ENCODE results near the gene LAMB4. TPM values are rescaled to one million over a fixed set of nuclear protein-coding genes. Genes with fewer than 3 reads are reported as not detected.

The LAMB4 gene
- total RNA-seq, 2 donors from 2014 or later: 0.42 TPM; not detected in 1

DNA sequence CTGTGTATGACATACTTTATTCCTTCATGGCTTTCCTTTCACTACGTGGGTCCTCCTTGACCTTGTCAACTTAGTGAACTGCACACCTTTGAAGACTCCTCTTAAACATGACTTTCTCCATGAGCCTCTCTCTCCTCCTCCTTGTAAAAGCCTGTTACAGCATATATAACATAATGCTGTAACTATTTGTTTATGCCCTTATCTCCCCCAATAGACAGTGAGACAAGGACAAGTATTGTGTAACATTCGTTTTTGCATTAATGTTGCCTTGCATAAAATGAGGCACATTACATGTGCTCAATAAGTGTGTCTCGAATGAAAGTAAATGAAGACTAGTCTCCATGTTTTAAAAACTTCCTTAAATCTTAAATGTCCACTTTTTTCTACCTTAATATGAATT, 122.9 kb downstream of the LAMB4 start:
- ATAC-seq: no peak
- no peak for DNase-seq
- intact Hi-C loops (cut with DNase I, micrococcal nuclease): no loop called here

DNA sequence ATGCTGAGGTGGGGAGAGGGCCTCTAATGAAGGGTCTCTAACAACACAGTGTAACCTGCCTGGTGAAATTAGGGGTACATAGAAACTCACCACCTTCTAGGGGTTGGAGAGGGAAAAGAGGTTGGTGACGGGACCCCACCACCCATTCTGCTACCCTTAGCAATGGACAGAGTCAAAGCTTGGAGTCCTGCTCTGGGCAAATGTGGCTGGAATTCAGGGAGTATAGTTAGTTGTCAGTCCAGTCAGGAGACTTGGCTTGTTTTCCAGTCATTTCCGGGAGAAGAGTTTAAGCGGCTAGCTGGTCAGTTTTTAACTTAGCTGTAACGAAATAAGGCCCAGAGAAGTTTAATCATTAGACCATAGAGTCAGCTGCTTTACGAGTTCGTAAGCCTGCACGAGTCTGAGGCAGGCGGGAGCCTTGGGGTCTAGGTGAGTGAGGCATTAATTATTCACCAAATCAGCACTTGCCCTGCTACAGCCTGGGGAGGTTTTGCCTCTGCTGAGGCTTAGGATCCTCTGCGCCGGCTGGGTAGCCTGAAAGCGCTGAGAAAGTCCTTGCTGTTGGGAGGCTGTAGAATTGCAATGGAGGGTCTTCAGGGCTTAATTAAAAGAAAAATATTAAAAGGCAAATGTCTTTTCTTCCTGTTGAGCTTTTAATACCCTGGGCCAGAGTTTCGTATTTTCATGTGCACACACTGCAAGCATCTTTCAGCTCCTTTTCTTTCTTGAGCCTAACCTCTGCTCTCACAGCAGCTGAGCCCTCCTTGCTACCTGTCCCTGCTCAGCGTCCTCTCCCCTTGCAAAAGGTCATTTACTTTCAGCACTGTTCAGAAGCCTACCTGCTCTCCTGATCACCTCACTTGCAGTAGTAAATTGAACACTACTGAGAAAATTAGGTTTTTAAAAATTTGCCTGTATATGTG, 125.7 kb downstream of the LAMB4 start:
- peak; percentile 25 for ATAC-seq
- peak in 1 of 2 donors; percentile 28 for DNase-seq
- intact Hi-C loops (cut with DNase I, micrococcal nuclease): loop anchor here in 1 of 2 donors (5.0 kb wide), 1 partner anchor 67 kb away; no protein-coding TSS in a partner anchor

DNA sequence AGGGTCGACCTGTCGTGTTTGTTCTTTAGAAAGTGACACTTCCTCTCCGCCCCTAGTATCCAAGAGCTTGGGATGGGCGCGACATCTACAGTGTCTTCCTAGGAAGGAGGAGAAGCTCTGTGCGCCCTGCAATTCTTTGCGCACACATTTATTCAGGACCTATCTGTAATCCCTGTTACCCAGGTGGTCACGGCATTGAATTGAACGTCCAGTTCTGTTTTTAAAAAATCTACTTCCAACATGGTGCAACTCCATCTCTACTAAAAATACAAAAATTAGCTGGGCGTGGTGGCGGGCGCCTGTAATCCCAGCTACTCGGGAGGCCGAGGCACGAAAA, 126.6 kb downstream of the LAMB4 start:
- DNase-seq (no peak), ATAC-seq (no peak)
- intact Hi-C loops (cut with DNase I, micrococcal nuclease): loop anchor here in 1 of 2 donors (5.0 kb wide), 1 partner anchor 66 kb away; no protein-coding TSS in a partner anchor

DNA sequence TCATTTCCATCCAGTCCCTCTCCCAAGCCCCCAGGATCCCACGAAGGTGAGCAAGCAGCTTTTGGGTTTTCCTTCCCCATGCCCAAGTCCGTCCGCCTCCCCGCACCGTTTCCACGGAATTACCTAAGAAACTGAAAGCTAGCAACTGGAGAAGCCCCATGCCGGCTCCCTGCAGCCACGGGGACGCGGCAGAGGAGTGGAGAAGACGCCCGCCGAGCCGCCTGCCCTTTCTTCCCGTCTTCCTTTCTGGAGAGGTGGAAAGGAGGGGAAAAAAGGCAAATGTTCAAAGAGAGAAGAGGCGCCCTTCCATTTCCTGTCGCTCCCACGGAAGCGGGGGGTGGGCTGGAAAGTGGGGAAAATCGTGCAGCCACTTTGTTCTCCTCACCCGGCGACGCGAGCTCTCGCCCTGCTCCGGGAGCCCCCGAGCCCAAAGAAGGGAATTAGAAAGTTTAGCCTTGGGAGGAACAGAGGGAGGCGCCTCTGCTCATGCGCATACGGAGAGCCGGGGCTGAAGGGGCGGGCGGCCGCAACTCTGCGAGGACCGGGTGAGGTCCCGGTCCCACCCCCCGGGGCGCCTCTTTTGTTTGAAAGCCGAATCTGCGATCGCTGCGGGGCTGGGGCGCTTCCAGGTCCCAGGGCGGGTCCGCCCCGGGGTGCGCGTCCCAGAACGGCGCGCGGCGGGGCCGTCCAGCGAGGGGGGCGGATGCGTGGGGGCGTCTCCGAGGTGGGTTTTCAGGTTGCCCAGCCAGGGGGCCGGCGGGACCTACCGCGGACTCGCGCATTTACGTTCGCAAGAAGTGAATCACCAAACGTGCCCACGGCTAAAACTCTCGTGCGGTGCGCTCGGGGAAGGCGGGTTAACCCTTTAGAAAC, 127.2 kb downstream of the LAMB4 start, which contains the start of gene LAMB1:
Gene LAMB1 (minus strand): TSS at position 436 of the 873 bp plus-strand sequence. CDS start 276 bp downstream, at position 160.
- DNase-seq: peak; percentile 85
- ATAC-seq: peak; percentile 67
- intact Hi-C loops (cut with DNase I, micrococcal nuclease): loop anchor here in 1 of 2 donors (5.0 kb wide), 1 partner anchor 66 kb away; no protein-coding TSS in a partner anchor

DNA sequence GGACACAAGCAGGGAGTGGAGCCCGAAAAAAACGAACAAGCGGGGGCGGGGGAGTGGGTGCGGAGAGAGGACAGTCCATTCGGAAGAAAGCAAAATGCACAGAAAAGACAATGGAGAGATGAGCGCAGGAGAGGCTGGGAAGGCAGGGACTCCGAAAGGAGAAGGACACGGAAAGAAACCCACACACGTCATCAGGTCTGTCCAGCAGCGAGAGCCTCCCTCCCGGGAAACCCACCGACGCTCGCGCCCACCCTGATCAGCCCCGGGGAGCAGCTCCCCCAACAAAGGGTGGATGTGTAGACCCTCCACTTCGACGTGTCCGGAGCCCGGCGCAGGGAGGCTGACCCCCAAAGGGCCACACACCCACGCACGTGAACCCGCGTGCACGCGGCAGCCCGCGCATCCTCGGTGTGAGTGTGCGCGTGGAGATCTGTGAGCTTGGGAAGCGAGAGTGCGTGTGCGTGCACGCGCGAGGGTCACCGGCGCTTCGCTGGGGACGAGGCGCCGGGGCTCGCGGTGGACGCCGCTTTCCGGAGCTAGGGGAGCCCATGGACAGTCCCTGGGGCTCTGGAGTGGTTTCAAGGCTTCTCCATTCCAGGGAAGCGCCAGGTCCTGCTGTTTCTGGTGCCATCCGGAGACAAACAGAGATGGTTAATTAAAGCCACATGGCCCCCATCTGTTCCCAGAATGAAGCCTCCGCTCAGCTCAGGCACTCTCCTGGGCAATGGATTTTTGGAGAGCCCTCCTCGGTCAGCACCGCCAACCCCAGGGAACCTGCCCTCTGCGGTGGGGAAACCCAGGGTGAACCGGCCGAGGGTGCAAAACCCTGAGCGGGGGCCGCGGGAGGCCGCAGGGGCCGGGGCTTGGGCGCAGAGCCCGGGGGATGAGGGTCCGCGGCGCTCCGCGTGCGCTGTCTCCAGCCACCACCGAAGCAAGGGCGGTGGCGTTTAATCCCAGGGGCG, 128.1 kb downstream of the LAMB4 start:
- intact Hi-C loops (cut with DNase I, micrococcal nuclease): loop anchor here in 1 of 2 donors (5.0 kb wide), 1 partner anchor 65 kb away; no protein-coding TSS in a partner anchor
- ATAC-seq: peak; percentile 29
- DNase-seq: peak in 1 of 2 donors; percentile 40

DNA sequence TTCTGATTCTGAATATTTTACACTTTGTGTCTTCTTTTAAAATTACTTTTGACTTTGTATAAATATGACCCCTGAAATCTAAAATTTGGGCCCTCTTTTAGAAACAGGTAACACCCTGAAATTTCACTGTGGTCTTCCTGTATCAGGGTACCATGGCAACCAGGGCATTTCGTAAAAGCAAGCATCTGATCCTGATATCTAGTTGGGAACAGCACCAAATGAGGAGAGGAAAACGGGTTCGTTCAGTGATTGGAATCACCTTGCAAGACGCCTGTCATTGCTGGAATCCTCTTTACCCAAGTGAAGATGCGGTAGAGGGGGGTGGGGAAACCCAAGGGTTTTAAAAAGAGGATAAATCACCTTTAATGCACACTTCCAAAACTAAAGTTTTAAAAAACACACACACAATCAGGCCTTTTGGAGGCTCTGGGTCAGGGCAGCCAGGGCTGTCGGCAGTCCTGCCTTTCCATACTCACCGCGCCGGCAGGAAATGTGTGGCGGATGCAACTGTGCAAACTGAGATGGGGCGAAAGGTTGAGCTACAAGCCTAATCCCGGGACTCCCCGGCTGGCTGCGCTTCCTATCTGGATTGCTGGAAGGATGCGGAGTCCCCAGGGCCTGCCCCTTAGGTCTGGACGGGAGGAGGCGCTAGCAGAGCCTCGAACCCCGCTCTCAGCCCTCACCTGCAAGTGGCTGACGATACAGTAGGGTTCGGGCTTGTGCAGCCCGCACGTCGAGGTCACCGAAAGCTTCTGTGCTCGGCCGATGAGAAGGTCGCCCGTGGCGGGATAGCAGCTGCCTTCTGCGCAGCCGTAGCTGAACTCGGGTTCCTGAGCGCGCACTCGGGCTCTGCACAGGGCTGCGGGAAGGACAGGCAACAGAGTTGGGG, 129.0 kb downstream of the LAMB4 start:
- intact Hi-C loops (cut with DNase I, micrococcal nuclease): loop anchor here in 1 of 2 donors (5.0 kb wide), 1 partner anchor 64 kb away; no protein-coding TSS in a partner anchor
- ATAC-seq: peak; percentile 56
- peak; percentile 70 to 76 for DNase-seq

DNA sequence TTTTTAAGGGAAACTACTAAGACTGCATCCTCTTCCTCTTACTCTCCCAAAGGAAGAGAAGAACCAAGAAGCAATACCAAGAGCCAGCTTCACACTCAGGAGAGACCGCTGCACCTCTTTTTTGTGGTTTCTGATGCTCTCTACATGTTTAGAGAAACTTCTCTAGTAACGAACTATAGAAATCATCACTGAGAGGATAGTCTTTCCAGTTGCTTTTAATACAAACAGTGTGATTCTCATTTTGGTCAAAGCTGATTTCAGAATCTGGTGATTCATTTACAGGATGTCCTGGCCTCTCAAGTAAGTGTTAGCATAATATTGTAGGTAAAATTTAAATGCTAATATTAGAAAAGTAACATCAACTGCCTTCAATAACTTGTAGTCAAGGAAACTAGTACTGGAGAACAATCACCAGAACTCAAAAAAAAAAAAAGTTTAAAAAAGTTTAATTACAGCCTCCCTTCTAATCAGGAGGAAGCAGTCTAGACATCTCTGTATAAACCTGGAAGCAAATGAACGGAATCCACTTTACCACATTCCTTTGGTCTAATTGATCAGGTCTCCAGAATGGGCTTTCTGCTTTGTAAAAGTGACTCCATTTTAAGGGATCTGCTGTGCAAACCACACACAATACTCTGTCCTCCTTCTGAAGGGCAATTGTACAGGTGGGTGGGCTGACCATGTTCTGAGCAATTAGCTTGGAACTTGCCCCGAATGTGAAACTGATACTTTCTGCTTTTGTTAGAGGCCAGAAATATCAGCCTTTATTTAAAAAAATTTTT, 130.2 kb downstream of the LAMB4 start:
- intact Hi-C loops (cut with DNase I, micrococcal nuclease): loop anchor here in 1 of 2 donors (5.0 kb wide), 1 partner anchor 63 kb away; no protein-coding TSS in a partner anchor
- DNase-seq (no peak), ATAC-seq (no peak)

DNA sequence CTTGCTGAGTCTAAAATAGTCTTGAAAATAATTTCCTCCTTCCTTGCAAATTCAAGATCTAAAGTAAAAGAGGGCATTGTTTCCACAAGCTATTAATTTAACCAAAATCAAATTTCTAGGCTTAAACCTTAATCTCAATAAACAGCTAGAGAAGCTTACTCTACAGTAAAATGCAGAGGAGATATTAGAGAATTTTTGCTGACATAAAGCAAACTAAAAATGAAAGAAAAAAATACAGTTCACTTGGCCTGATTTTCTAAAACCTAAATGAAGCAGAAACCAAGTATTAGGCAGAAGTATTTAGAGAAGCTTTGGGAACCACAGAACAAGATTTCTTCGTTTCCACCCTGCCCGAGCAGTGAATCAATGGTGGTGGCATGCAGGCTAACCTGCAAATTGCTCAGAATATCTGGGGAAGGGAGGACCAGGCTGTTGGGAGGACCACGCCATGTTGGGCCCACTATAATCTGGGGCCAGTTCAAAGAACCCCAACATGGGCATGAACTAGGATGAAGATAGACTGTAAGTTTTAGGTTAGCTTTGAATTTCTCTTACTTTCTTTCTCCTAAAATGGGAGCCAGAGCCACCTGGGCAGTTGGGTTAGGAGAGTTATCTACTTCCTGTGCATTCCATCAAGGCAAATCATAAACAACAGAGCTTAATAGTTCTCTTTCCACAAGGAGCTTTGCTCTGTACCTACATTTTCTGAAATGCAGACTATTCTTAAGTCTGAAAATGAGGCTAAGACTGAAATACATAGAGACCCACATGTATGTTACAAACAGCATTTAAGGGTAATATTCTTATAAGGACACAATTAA, 131.3 kb downstream of the LAMB4 start:
- ATAC-seq: no peak

DNA sequence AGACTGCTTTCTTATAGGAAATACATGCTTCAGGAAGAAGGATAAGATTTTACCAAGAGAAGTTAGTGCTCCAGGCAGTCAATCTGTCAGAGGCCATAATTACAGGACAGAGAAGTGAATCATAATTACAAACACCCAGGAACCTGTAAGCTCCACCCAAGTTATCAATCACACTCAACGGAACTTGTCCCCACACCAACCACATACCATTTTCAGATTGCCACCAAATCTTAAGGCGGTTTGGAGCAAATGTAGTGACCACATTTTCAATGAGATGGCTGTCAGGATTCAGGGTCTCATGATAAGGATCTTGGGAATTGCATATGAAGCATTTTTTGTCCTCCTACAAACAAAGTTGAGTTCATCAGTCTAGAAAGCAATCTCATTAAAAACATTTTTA, 132.0 kb downstream of the LAMB4 start:
- intact Hi-C loops (cut with DNase I, micrococcal nuclease): no loop called here
- DNase-seq (no peak), ATAC-seq (peak; percentile 40)

More for the DNA sequence above, 131.3 kb downstream of the LAMB4 start:
- intact Hi-C loops (cut with DNase I, micrococcal nuclease): no loop called here
- no peak for DNase-seq

DNA sequence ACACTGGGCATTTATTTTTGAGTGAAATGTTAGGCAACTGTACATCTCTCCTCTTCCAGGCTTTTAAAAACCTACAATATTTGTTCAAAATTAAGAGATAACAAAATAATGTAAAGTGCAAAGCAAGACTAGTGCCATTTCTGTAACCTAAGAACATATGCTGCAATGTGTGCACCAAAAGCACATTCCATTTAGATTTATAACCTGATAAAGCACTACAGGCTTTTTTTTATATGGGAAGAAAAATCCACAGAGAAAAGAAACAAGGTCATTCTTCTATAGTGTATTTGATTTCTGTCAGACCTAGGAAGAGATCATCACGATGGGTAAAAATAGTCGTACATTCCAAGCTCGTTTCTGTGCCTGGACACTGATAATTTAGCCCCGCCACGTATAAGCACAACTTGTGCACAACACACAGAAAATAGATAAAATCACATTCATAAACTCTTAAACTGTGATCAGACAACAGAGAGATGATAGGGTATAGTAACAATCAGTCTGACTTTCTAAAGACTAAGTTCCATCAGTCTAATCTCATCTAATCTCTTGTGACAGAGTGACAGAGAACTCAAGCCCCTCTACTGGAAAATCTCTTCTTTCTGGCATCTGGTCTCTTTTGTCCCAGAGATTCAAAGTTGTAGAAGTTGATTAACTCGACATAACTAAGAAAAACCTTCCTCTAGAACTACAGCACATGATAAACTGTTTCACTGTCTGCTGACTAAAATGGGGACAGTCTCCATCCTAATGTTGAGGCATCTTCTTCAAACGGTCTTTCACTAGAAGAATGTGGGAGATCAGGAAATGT, 133.9 kb downstream of the LAMB4 start:
- DNase-seq (no peak), ATAC-seq (peak; percentile 51)
- intact Hi-C loops (cut with DNase I, micrococcal nuclease): no loop called here

DNA sequence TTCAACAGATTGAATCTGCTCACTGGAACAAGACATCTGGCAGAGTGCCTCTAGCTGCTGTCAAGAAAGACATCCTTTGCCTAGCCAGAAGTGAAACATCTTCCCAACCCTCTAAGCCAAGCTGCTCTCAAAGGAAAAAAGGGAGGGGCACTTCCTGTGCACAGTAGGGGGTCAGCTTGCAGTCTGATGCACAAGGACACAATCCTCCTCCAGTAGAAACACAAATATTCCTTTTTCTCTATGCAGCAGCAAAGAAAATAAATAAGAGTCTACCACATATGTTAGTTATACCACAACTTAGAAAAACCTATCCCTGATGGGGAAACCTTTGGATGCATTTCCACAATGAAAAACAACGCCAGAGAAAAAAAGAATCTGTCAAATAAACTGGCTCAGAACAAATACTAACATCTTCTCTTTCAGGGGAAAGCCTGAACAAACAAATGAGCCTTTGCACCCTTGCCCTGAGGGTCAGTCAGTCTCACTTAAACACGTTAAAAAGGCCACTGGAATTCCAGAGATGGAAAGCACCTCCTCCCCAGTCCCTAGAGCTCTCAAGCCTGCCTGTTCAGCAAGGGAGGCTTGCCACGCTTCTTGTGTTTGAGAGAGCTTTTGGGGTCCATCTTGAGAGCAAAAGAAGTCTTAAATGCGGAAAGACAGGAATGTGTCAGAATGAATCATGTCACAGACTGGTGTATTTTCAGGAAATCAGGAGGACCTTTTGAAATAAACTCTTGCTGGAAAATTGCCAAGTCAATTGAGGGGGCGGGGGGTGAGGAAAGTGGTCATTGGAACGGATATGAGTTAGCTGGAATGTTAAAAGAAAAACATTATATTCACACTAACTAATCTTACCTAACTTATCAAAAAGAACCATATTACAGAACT, 134.7 kb downstream of the LAMB4 start:
- intact Hi-C loops (cut with DNase I, micrococcal nuclease): no loop called here
- ATAC-seq: no peak
- peak in 1 of 2 donors; percentile 50 for DNase-seq

DNA sequence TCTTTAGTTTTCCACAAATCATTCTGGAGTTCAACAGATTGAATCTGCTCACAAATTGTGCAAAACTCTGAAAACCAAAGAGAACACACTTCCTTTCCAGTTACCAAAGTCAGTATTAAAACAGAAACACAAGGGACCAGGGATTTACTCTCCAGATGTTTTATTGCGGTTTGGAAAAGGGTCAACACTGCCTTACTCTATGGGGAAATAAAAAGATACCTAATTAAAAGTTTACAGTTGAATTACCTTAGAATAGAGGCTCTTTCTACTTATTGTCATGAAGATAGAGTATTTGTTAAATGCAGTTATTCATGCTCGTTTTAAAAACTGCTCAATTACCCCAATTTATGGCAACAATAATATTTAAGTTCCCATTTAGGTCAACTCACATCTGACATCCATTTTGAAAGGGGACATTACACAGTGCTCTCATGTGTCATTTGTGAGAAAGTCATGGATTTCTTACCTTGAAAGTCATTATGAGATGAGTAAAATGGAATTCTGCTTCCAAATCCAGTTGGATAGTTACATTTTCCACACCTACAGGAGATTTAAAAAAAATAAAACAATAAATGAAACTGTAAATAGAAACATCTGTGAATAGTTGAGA, 135.6 kb downstream of the LAMB4 start:
- no peak for DNase-seq
- no peak for ATAC-seq
- intact Hi-C loops (cut with DNase I, micrococcal nuclease): no loop called here

DNA sequence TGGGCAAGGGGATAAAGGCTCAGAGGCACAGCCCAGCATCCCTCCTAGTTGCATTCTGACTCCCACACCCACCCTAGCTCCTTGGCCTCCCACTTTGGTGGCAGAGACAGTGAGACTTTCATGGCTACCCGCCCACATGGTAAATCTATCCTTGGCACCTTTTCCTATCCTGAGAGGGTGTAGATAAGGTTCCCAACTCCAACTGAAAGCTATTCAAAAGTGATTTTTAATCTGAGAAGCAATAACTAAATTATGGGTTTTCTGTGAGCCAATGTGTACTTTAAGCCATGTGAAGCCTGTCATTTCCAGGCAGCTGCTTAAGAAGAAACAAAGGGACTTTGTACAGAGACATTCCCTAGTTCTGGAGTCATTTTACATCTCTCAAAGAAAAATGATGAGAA, 136.3 kb downstream of the LAMB4 start:
- intact Hi-C loops (cut with DNase I, micrococcal nuclease): no loop called here
- DNase-seq (peak; percentile 33 to 66), ATAC-seq (peak; percentile 80)
